Amniotic epithelial cell (primary cell): ENCODE results near the gene NUDCD3.
A peak's percentile ranks its signal among the peaks of the same experiment; 100 is the strongest.
"Not testable (repeated sequence)": the region's sequence is repeated elsewhere in the genome, so short reads cannot be mapped to it uniquely, and the experiment has no call there.

Source experiments
- DNase-seq: peaks from one replicate; pipeline ENCODE4 v3.0.0-alpha.2; 2010; ENCODE audit warnings: low read depth

NUDCD3 gene

GRCh38 chr7:44447874-44448425, 42.5 kb downstream of the NUDCD3 start:
- DNase-seq: no peak

DNA sequence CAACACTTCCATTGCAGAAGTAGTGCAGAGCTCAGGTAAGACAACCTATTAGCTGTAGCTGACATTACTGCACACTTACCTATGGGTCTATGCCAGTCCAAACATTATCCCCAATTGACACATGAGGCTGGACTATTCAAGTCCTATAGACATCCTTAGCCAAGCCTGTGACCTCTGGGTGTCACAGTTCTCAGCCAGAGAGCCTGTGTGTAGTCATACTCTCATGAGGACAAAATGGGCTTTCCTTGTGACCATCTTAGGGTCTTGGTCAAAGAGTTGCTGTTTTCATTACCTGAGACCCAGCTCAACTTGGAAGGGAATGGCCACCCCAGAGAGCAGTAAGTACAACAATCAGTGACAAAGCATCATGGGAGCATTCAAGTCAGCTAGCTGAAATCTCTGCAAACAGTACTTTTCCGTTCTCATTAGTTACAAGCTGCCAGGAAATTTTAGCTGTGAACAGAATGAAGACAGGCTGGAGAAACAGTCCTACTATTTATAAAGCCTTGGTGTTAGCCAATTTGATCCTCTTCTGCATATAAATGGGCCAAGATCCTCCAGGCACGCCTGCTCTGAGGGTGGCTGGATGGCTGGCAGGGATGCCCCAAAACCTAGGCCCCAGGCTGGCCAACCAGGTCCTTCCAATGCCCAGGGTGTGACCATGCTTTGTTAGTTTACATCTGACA, 44.3 kb downstream of the NUDCD3 start:
- DNase-seq: no peak

DNA sequence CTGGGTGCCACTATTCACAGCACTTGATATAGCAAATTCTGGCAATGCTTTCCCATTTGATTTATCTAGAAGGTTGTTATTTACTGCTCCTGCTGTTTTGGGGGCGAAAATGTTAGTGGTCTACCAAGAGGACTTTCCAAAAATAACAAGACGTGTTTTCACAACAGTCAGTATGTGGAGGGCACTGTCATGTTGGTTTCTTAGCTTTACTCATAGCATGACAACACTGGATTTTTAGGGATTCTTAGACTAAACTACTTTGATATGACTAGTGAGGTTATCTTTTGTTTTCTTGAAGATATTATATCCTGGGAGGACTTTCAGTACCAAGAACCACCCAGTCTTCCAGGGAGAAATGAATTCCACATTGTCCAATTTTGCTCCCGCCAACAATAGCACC, 49.4 kb downstream of the NUDCD3 start:
- no peak for DNase-seq

GRCh38 chr7:44440577-44441078, 49.8 kb downstream of the NUDCD3 start:
- no peak for DNase-seq

GRCh38 chr7:44439926-44440325, 50.5 kb downstream of the NUDCD3 start:
- DNase-seq: no peak

GRCh38 chr7:44438816-44439215, 51.6 kb downstream of the NUDCD3 start:
- peak; percentile 55 for DNase-seq

- DNase-seq: no peak
These were observed 56.3 kb downstream of the NUDCD3 start for GRCh38 chr7:44434201-44434600.

- DNase-seq: peak; percentile 44
These were observed 57.0 kb downstream of the NUDCD3 start for GRCh38 chr7:44433255-44434022.

- DNase-seq: no peak
These were observed 58.0 kb downstream of the NUDCD3 start for GRCh38 chr7:44432381-44432977.

GRCh38 chr7:44431091-44431608, 59.3 kb downstream of the NUDCD3 start:
- peak; percentile 53 for DNase-seq

DNA sequence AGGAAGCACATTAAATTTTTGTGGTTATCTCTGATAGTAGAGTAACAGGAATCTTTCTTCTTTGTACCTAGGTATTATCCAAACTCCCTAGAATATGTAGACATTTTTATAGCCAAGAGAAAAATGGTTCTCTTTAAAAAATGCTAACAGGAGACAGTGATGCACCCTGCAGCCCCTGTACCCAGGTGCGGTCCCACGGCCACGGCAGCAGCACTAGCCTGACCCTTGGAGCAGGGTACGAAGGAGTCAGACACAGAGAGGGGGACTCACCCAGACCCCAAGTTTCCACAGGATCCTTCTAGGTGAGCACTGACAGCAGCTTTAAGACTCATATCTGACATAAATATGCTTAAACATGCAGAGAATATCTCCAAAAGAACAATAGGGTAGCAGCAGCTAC, 60.4 kb downstream of the NUDCD3 start:
- no peak for DNase-seq

DNA sequence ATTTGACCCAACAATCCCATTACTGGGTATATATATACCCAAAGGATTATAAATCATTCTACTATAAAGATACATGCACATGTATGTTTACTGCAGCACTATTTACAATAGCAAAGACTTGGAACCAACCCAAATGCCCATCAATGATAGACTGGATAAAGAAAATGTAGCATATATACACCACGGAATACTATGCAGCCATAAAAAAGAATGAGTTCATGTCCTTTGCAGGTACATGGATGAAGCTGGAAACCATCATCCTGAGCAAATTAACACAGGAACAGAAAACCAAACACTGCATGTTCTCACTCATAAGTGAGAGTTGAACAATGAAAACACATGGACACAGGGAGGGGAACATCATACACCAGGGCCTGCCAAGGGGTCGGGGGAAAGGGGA, 65.7 kb downstream of the NUDCD3 start:
- DNase-seq: not testable (repeated sequence)

DNA sequence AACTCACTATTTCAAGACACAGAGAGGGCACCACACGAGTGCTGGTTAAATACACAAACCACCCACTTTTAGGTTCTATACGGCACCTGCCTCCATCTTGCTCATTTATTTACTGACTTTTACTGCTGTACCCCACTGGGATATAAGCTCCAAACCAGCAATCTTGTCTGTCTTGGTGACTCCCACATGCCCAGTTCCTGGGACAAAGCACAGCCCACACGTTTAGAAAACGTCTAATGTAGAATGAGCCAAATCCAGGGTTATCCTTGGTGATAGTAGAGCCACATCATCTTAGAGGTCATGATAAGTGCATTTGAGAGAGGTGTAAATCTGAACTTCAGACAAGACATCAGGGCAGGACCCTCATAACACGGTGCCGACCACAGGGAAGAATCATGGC, 73.5 kb downstream of the NUDCD3 start:
- DNase-seq: no peak

DNA sequence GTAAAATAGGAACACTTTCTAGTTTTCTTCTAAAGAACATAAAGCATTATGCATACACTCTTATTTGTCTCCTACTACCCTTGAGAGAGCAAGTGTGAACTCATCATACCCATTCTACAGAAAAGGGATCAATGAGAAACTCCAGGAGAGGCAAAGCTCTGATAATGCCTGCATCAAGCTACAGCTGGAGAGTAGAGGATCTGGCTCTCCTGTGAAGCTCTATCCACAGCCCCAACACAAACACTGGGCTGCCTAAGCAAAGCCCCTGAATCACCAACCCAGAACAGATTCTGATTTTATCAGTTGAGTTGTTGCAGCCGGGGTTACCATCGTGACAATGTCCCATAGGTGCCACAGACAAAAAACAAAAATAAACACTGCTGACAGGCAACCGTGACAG, 74.9 kb downstream of the NUDCD3 start:
- peak; percentile 7 for DNase-seq

- peak; percentile 36 for DNase-seq
These were observed 75.4 kb downstream of the NUDCD3 start for GRCh38 chr7:44415047-44415446.

- DNase-seq: no peak
These were observed 79.2 kb downstream of the NUDCD3 start for GRCh38 chr7:44411306-44411705.

- no peak for DNase-seq
These were observed 81.9 kb downstream of the NUDCD3 start for GRCh38 chr7:44408596-44408995.

GRCh38 chr7:44403775-44404174, 86.7 kb downstream of the NUDCD3 start:
- DNase-seq: no peak

GRCh38 chr7:44403176-44403759, 87.2 kb downstream of the NUDCD3 start:
- DNase-seq: no peak

- DNase-seq: no peak
These were observed 87.9 kb downstream of the NUDCD3 start for GRCh38 chr7:44402401-44403060.

- DNase-seq: no peak
These were observed 88.8 kb downstream of the NUDCD3 start for GRCh38 chr7:44401692-44402091.
